Activated T-cell treated with anti-CD3 and anti-CD28 coated beads, Interleukin-2, amount 50 U/mL, for 72 hours (primary cell): ENCODE data around the gene DDX27. TPM values are rescaled to one million over a fixed set of nuclear protein-coding genes. Genes with fewer than 3 reads are reported as not detected.

Experiments
- ATAC-seq, 2 donors: fragments of 150-1000 bp; cut with Tn5 transposase; replicated peaks in 1 of 2; 2 replicates each; pipeline ENCODE4 v1.10.0; 2021; ENCODE audit warnings: moderate library complexity in 2 of 2, mild to moderate bottlenecking in 1 of 2
- DNase-seq, 2 donors: peaks; one replicate each; pipeline ENCODE4 v3.0.0; 2021 to 2022; ENCODE audit warnings: mixed read lengths in 1 of 2
- H3K27ac Mint-ChIP-seq: one replicate; pipeline ENCODE4 v1.8.0; 2022; ENCODE audit warnings: mild to moderate bottlenecking, moderate library complexity, mixed read lengths
- H3K27me3 Mint-ChIP-seq: one replicate; pipeline ENCODE4 v1.8.0; 2022; ENCODE audit warnings: low read depth, mixed read lengths
- H3K36me3 Mint-ChIP-seq, 2 donors: one replicate each; pipeline ENCODE4 v1.8.0; 2022; ENCODE audit warnings: mixed read lengths in 2 of 2, mild to moderate bottlenecking in 1 of 2; ENCODE audit not compliant: insufficient read depth in 2 of 2
- H3K4me1 Mint-ChIP-seq: one replicate; pipeline ENCODE4 v1.8.0; 2022; ENCODE audit warnings: low read depth, mixed read lengths
- H3K4me3 Mint-ChIP-seq, 2 donors: one replicate each; pipeline ENCODE4 v1.8.0; 2022; ENCODE audit warnings: mild to moderate bottlenecking in 2 of 2, mixed read lengths in 2 of 2, moderate library complexity in 2 of 2
- H3K9me3 Mint-ChIP-seq, 2 donors: one replicate each; pipeline ENCODE4 v1.8.0; 2022; ENCODE audit warnings: mixed read lengths in 2 of 2
- total RNA-seq, 2 donors: library from RNA; stranded (reverse); gene quantifications; one replicate each; pipeline ENCODE4 v1.2.3, GENCODE V29; 2022

DDX27 gene
- total RNA-seq, 2 donors from 2014 or later = 49.6 to 49.8 TPM

GRCh38 chr20:49278036-49278817 is 59.0 kb downstream of the DDX27 start, which contains the start of gene ZNFX1:
ZNFX1 (minus strand) TSS chr20:49278057; CDS start chr20:49275839, 2,218 bp downstream.
- peaks cover 72% of the 10 kb centered on the region for H3K4me1 Mint-ChIP-seq
- ATAC-seq = peak; percentile 80 to 81
- H3K4me3 Mint-ChIP-seq = peak within 1 kb of the TSS; percentile 93 to 100
- H3K9me3 Mint-ChIP-seq = peaks cover 5 to 6% of the 10 kb centered on the region in 2 donors
- H3K27ac Mint-ChIP-seq = peak within 1 kb of the TSS; percentile 100
- peaks cover 56 to 80% of the 10 kb centered on the region in 2 donors for H3K36me3 Mint-ChIP-seq
- peak; percentile 99 for DNase-seq
- H3K27me3 Mint-ChIP-seq = no peaks in the 10 kb centered on the region

- no peak for ATAC-seq
Measured at GRCh38 chr20:49278818-49279676, 59.8 kb downstream of the DDX27 start.

GRCh38 chr20:49279677-49280462 is 60.7 kb downstream of the DDX27 start:
- DNase-seq (no peak), ATAC-seq (no peak)
- peaks cover 79% of the 10 kb centered on the region for H3K4me1 Mint-ChIP-seq
- H3K27me3 Mint-ChIP-seq = no peaks in the 10 kb centered on the region
- peak overlapping the region; percentile 84 for H3K27ac Mint-ChIP-seq
- H3K9me3 Mint-ChIP-seq = peaks cover 5 to 6% of the 10 kb centered on the region in 2 donors
- peaks cover 66 to 90% of the 10 kb centered on the region in 2 donors for H3K36me3 Mint-ChIP-seq
- peak overlapping the region; percentile 93 to 100 for H3K4me3 Mint-ChIP-seq

More at GRCh38 chr20:49278818-49279676, 59.8 kb downstream of the DDX27 start:
- peaks cover 5 to 6% of the 10 kb centered on the region in 2 donors for H3K9me3 Mint-ChIP-seq
- H3K36me3 Mint-ChIP-seq = peaks cover 63 to 85% of the 10 kb centered on the region in 2 donors
- peak overlapping the region; percentile 84 for H3K27ac Mint-ChIP-seq
- peaks cover 73% of the 10 kb centered on the region for H3K4me1 Mint-ChIP-seq
- H3K27me3 Mint-ChIP-seq = no peaks in the 10 kb centered on the region
- no peak for DNase-seq
- peak overlapping the region; percentile 93 to 100 for H3K4me3 Mint-ChIP-seq

- no peak for ATAC-seq
- peak overlapping the region; percentile 93 to 100 for H3K4me3 Mint-ChIP-seq
- DNase-seq = peak in 1 of 2 donors; percentile 22
- H3K4me1 Mint-ChIP-seq = peaks cover 79% of the 10 kb centered on the region
- H3K27ac Mint-ChIP-seq = peak overlapping the region; percentile 84
- peaks cover 67 to 89% of the 10 kb centered on the region in 2 donors for H3K36me3 Mint-ChIP-seq
- no peaks in the 10 kb centered on the region for H3K27me3 Mint-ChIP-seq
- H3K9me3 Mint-ChIP-seq = peaks cover 5 to 9% of the 10 kb centered on the region in 2 donors
Measured at GRCh38 chr20:49280463-49281058, 61.3 kb downstream of the DDX27 start.

- H3K4me1 Mint-ChIP-seq = peaks cover 79% of the 10 kb centered on the region
- ATAC-seq (no peak), DNase-seq (no peak)
- H3K27ac Mint-ChIP-seq = peak overlapping the region; percentile 84
- no peaks in the 10 kb centered on the region for H3K27me3 Mint-ChIP-seq
- peaks cover 5 to 10% of the 10 kb centered on the region in 2 donors for H3K9me3 Mint-ChIP-seq
- peaks cover 70 to 91% of the 10 kb centered on the region in 2 donors for H3K36me3 Mint-ChIP-seq
- peak overlapping the region; percentile 93 to 100 for H3K4me3 Mint-ChIP-seq
Measured at GRCh38 chr20:49281059-49281912, 62.1 kb downstream of the DDX27 start.

GRCh38 chr20:49281913-49282467 is 62.8 kb downstream of the DDX27 start:
- Mint-ChIP-seq H3K9me3 (peaks cover 5 to 17% of the 10 kb centered on the region in 2 donors), H3K36me3 (peaks cover 71 to 91% of the 10 kb centered on the region in 2 donors), H3K4me1 (peaks cover 80% of the 10 kb centered on the region), H3K4me3 (peak overlapping the region; percentile 93 to 100), H3K27ac (peak overlapping the region; percentile 84), H3K27me3 (no peaks in the 10 kb centered on the region)
- ATAC-seq = no peak
- no peak for DNase-seq

- Mint-ChIP-seq H3K27me3 (no peaks in the 10 kb centered on the region), H3K4me1 (peaks cover 85% of the 10 kb centered on the region), H3K27ac (peak overlapping the region; percentile 84), H3K9me3 (peaks cover 5 to 20% of the 10 kb centered on the region in 2 donors), H3K36me3 (peaks cover 76 to 91% of the 10 kb centered on the region in 2 donors), H3K4me3 (peak overlapping the region; percentile 93 to 100)
- ATAC-seq (no peak), DNase-seq (no peak)
Measured at GRCh38 chr20:49282584-49283171, 63.5 kb downstream of the DDX27 start.

- Mint-ChIP-seq H3K36me3 (peaks cover 79 to 95% of the 10 kb centered on the region in 2 donors), H3K27ac (peak overlapping the region; percentile 84), H3K4me3 (peak overlapping the region; percentile 93 to 100), H3K4me1 (peaks cover 85% of the 10 kb centered on the region), H3K27me3 (no peaks in the 10 kb centered on the region), H3K9me3 (peaks cover 5 to 20% of the 10 kb centered on the region in 2 donors)
- ATAC-seq (no peak), DNase-seq (no peak)
Measured at GRCh38 chr20:49283176-49283702, 64.0 kb downstream of the DDX27 start.

- peak overlapping the region; percentile 93 to 100 for H3K4me3 Mint-ChIP-seq
- ATAC-seq = peak in 1 of 2 donors; percentile 11
- peaks cover 85% of the 10 kb centered on the region for H3K4me1 Mint-ChIP-seq
- DNase-seq = no peak
- H3K36me3 Mint-ChIP-seq = peaks cover 73 to 93% of the 10 kb centered on the region in 2 donors
- H3K27ac Mint-ChIP-seq = peak overlapping the region; percentile 84
- peaks cover 5 to 20% of the 10 kb centered on the region in 2 donors for H3K9me3 Mint-ChIP-seq
- H3K27me3 Mint-ChIP-seq = no peaks in the 10 kb centered on the region
Measured at GRCh38 chr20:49283703-49284625, 64.7 kb downstream of the DDX27 start.

GRCh38 chr20:49284818-49285217 is 65.6 kb downstream of the DDX27 start:
- Mint-ChIP-seq H3K27me3 (no peaks in the 10 kb centered on the region), H3K4me3 (peak overlapping the region; percentile 93 to 100), H3K9me3 (peaks cover 5 to 20% of the 10 kb centered on the region in 2 donors), H3K4me1 (peaks cover 77% of the 10 kb centered on the region), H3K36me3 (peaks cover 73 to 89% of the 10 kb centered on the region in 2 donors), H3K27ac (peak overlapping the region; percentile 84)
- DNase-seq = no peak
- ATAC-seq = no peak
